GM19438 (cell line): ENCODE measurements around the gene AGPAT4.
"Not testable (repeated sequence)": the region's sequence is repeated elsewhere in the genome, so short reads cannot be mapped to it uniquely, and the experiment has no call there.

ENCODE experiments used
- ATAC-seq: cut with Tn5 transposase; IDR thresholded peaks from one replicate; pipeline ENCODE4 v1.9.1; 2021; ENCODE audit warnings: low read depth; ENCODE audit not compliant: unreplicated experiment

AGPAT4 gene, protein sequence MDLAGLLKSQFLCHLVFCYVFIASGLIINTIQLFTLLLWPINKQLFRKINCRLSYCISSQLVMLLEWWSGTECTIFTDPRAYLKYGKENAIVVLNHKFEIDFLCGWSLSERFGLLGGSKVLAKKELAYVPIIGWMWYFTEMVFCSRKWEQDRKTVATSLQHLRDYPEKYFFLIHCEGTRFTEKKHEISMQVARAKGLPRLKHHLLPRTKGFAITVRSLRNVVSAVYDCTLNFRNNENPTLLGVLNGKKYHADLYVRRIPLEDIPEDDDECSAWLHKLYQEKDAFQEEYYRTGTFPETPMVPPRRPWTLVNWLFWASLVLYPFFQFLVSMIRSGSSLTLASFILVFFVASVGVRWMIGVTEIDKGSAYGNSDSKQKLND

DNA sequence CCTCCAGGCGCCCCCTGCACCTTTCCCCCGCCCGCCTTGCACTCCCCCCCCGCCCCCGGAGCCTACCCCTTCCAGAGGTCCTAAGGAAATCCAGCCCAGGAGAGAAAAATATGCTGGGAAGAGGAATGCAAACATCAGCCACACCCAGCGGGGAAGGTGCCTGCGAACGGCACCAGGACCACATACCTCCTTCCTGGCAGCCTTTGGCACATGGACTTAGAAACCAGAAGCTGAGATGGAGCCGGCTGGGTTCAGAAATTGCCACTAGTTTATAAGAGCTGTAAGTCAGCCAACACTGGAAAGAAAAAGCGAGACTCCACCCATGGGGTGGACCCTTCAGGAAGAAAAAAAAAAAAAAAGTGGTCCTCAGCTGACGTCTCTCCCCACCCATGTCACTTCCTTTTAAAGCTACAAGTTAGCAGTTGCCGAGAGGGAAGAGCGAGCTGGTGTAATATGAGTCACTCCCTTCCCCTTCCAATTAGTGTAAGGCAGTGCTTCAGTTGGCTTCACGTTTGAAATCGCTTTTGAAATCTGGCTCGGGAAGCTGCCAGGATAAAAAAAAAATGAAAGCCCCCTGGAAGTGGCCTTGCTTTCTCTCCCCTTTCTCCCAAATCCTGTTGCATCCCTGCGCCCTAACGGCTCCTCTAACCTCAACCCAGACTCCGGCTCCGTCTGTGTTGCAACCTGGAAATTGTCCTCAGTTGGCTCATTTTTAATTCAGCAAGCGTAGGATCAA, at the start of gene AGPAT4:
Gene AGPAT4, minus strand, starts transcription at position 310 of the 736 bp plus-strand sequence. CDS start 41,848 bp downstream, outside the sequence.
- ATAC-seq = peak; percentile 98

DNA sequence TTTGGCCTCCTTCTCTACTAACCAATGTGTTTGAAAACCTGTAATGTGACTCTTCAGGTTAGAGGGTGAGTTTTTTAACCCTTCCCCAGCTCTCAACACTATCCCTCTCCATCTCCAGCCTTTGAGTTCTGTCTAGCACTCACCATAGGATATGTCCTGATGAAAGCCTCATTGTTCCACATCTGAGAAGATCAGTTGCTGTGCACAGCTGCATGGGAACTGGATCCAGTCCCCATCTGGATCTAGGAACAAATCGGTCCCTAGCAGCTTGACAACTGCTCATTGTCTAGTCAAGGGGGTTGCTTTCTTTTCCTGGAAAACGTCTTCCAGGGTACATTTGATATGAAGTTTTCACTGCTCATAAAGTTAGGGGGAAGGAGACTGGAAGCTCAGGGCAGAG, 45.4 kb upstream of the AGPAT4 start:
- no peak for ATAC-seq

DNA sequence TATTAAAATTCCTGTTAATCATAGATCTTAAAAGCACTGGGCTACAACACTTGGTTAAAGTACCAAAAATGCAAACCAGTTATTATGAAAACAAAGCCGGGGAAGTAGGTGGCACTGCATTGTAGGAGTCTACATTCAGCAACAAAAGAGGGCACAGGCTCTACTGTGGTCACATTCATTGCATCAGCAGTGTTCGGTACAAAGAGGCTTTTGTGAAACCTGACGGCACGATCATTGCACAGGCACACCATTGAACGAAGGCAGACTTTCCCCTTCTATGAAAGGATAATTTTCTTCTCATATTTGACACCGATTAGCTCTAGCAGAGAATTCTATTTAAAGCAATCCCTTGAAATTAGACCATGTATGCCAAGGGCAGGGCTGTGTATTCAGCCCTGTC, 44.6 kb upstream of the AGPAT4 start:
- no peak for ATAC-seq

DNA sequence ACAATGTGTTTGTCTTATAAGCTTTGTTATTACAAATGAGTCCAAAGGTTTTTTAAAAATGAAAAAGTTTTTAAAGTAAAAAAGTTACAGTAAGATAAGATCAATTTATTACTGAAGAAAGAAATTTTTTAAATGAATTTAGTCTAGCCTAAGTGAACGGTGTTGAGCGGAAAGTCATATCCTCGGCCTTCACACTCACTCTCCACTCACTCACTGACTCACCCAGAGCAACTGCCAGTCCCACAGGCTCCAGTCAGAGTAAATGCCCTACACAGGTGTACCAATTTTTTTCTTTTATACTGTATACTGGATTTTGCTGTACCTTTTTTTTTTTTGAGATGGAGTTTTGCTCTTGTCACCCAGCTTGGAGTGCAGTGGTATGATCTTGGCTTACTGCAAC, 42.7 kb upstream of the AGPAT4 start:
- ATAC-seq = no peak

DNA sequence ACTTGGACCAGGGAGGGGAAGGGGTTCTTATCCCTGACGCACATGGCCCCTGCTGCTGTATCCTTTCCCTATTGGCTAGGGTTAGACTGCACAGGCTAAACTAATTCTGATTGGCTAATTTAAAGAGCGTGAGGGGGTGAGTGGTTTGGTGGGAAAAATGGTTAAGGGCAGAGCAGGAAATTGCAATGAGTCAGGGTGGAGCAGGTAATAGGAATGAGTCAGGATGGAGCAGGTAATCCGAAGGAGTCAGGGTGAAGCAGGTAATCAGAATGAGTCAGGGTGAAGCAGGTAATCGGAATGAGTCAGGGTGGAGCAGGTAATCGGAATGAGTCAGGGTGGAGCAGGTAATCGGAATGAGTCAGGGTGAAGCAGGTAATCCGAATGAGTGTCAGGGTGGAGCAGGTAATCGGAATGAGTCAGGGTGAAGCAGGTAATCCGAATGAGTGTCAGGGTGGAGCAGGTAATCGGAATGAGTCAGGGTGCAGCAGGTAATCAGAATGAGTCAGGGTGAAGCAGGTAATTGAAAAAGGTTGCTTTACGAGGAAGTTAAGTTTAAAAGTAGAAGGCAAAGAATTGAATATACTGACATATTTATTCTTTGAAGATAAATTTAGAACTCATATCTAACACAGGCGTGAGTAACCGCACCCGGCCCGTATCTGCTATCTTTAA, 41.5 kb upstream of the AGPAT4 start:
- ATAC-seq = not testable (repeated sequence)

DNA sequence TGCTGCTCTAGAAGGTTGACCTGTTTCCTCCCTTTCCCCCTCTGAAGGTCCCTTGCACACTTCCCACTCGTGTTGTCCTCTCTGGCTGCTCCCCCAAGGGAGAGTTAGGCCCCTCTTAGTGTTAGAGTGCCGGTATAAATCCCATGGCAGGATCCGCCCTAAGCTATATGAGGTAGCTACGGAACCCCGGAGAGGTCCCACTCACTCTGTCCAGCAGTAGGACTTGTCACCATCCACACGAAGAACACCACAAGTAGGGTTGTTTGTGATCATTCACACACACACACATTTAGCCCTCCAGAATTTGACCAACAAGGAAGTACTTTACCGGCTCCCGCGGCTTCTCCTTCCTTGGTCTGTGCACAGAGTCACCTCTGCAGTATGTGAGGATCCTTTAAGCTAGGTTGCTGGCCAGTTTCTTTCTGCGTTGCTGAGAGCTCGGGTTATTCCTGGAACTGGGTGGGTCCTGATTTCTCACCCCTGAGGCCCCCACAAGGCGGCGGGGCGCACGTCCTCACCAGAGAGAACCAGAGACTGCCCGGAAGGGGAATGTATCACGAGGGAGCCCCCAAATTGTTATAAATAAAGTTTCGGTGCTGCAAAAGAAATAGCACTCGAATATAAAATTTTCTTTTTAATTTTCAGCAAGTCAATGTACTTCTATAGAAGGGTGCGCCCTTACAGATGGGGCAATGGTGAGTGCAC, 40.8 kb upstream of the AGPAT4 start:
- not testable (repeated sequence) for ATAC-seq

DNA sequence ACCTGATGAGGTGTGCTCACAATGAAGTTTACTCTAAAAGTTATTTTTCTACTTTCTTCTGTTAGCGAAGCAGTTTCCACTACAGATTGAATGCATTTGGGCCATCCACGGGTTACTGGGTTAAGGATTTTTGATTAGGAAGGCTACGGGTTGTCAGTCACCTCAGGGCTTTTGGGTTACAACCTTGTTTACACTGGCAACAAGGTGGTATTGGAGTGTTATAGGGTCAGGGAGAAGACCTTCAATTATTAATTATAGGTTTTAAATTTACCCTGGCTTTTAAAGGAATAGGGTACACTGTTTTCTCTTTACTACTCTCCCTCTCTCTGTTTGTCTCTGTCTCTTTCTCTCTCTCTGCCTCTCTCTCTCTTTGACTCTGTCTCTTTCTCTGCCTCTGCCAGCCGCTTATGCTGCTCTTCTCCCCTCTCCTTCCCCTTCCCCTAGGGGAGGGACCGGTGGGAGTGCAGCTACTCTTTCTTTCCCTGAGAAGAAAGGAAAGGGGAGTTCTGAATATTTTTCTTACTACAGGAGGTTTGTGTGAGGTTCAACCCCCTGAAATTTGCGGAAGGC, 40.2 kb upstream of the AGPAT4 start:
- no peak for ATAC-seq

DNA sequence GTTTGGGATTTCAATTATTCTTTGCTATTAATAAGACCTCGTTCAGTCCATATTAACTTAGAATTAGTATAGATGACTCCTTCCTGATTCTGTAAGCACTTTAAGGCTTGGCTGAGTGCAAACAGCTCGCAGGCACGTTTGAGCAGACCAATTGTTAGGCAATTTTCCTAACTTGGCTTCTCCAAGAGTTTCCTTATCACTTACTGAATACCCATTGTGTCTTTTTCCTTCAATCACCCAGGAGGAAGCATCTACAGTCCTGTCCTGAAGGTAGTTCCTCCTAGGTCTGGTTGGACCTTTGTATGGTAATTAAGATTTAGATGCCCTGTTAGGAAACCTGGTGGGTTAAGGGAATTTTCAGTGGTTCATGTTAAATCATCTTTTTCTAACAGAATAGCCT, 39.6 kb upstream of the AGPAT4 start:
- not testable (repeated sequence) for ATAC-seq

DNA sequence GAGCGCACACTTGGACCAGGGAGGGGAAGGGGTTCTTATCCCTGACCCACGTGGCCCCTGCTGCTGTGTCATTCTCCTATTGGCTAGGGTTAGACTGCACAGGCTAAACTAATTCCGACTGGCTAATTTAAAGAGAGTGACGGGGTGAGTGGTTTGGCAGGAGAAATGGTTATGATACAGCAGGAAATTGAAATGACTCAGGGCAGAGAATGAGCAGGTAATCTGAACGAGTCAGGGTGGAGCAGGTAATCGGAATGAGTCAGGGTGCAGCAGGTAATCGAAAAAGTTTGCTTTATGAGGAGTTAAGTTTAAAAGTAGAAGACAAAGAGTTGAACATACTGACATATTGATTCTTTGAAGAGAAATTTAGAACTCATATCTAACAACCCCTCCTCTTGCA, 35.9 kb upstream of the AGPAT4 start:
- ATAC-seq = not testable (repeated sequence)

DNA sequence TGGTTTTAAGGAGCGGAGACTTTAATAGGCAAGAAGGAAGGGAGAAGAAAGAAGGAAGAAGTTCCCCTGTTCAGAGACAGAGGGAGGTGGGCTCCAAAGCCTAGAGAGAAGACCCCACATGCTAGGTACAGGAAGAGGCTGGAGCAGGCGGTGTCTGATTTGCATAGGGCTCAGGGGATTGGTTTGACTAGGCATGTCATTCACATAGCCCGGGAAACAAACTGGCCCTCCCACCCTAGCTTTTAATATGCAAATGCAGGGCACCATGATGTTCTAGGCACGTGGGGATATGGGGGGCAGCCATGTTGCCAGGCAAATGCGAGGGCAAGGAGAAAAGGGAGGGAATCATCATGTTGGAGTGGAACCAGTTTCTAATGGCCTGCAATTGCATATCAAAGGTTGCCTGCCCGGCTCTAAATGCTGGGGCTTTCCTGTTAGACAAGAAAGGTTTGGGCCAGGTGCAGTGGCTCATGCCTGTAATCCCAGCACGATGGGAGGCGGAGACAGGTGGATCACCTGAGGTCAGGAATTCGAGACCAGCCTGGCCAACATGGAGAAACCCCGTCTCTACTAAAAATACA, 34.3 kb upstream of the AGPAT4 start:
- ATAC-seq = no peak

DNA sequence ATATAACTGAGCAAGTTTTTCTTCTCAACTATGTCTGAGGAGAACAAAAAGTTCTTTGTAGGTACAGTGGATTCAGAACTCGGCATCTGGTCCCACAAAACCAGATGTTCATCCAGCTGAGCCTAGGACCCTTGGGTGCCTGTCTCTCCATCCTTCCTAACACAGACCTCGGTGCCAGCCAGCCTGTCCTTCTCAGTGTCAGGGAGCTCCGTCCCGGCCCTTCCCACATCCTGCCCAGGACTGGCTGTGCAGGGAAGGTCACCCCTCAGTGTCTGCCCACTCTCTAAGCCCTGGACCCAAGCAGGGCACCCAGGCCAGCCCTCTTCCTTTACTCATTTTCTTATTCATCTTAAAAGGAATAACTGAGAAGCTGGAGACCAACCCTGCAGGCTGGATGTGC, 32.0 kb upstream of the AGPAT4 start:
- no peak for ATAC-seq

DNA sequence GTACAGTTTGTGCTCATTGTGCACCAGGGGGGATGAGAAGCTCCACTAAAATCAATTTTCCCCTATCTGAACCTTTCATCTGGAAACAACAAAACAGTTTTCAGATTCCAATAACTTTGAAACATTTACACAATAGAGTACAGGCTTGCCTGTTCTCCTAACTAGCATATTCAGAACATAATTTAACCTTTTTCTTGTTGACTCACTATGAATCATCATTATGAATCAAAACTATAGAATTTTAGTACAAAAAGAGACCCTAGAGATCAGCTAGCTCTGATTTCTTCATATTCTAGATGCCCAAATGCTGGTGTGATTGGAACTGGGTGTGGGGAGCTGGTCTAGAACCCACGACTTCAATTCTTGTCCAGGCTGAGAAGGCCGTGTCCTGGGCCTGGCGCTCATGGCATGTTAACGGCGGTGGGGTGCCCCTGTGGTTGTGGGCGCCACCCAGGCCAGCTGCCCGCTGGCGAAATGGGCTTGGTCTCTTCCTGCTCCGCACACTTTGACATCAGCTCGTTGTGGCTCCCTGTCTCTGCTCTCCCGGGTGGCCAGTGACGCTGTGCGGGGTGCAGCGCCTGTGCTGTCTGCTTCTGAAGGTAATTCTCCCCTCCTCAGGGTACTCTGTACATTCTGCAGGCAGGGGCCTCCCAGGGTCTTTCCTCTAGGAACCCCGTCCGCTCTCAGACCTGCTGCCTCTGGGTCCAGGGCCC, 29.9 kb upstream of the AGPAT4 start:
- no peak for ATAC-seq

DNA sequence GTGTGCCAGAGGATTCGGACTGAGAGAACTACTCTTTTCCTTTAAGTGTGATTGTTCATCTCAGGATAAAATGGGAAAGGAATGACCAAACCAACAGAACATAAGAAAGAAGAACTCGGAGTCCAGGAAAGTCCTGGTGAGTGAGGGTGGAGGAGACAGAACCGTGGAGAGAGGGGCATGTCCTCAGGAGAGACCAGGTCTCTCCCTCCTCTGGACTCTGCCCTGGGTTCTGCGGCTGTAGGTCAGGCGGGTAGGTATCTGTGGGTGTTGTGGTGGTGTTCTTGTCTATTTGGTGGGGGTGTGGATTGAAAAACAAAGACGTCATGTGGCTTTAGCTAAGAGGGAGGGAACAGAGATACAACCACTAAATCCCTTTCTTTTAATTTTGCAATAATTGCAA, 29.1 kb upstream of the AGPAT4 start:
- ATAC-seq = no peak

DNA sequence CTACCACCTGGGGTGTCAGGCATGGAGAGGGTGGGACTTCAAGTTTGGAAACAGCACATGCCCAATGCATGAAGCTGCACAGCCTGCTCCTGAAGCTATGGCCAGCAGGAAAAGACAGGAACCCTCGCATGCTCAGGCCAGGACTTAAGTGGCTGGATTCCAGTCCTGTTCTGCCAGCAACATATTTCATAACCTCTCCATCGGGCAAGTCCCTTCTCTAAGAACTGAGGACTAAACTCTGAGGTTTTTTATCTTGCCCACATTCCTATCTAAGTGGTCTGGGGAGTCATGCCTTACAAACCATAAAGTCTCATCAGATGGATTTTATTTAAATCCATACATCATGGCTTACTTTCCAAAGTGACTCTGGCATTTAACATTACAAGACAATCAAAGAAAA, 27.5 kb upstream of the AGPAT4 start:
- no peak for ATAC-seq

DNA sequence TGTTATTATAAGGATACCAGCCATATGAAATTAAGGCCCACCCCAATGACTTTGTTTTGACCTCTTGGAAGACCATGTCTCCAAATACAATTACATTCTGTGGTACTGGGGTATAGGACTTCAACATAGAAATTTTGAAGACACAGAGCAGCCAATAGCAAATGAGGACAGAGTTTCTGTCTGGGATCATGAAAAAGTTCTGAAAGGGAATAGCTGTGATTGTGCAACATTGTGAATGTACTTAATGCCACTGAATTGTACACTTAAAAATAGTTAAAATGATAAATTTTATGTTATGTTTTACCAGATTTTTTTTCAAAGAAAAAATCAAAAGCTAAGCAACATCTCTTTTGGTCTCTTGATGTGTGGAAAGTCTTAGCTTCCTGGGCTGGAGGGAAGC, 27.0 kb upstream of the AGPAT4 start:
- ATAC-seq = no peak

DNA sequence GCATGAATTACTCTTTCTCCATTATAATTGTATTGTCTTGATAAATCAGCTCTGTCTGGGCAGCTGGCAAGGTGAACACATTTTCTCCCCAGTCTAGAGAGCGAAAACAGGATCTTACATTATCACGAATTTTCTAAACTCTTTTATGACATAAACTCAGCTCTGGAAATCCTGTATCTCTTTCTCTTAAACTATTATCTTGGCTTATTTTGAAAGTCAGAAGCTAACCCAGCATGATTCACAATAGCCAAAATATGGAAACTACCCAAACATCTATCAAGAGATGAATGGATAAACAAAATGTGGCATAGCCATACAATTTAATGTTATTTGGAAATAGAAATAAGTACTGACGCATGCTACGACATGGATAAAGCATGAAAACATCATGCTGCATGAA, 25.9 kb upstream of the AGPAT4 start:
- no peak for ATAC-seq

DNA sequence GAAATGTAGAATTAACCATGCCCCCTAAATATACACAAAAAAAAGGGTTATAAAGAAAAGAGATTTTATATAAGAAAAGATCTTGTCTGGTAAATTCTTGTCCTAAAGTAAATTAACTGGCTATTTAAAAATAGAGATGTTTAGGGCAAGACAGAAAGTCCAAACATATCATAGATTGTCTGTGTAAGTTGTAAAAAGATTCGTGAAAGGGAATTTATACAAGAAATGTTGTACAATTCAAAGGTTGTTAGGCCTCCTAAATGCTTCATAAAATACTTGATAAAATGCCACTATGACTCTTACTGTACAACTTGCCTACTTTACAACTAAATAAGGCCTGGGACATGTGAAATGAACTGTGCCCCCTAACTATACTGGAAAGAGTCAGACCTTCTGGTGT, 21.9 kb upstream of the AGPAT4 start:
- no peak for ATAC-seq

DNA sequence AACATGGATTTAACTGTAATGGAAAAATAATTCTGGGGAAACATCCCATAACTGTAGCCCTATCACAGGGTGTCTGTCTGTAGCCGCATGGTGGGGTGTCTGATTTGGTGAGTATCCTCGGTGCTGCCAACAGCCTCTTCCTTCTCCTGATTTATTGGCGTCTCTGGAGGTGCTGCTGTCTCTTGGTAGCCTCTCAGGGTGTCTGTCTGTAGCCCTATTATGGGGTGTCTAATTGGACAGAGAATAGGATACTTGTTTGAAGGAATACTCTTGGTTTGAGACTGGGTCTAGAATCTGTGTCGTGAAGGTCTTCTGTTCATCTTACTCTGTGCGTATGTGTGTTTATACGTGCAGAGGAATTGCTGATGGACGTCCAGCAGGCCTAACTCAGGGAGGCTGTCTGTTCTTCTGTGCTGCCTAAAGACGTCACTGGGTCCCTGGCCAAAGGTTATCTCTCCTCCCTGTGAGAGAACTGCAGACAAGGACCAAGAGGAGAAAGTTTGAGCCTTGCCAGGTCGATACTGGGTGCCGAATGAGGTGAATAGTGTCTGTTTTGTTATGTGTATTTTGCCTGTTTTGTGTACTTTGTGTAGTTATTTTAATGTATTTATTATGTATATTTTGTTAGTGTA, 18.9 kb upstream of the AGPAT4 start:
- no peak for ATAC-seq

DNA sequence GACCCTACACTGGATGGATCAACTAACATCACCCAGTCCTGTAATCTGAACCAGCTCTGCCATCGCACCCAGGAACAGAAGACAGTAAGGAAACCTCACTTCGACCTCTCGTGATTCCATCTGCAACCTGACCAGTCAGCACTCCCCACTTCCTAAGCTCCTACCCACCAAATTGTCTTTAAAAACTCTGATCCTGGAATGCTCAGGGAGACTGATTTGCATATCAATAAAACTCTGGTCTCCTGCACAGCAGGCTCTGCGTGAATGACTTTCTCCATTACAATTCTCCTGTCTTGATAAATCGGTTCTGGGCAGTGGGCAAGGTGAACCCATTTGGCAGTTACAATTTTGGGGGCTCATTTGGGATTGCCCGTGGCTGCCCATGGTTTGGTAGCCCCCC, 18.3 kb upstream of the AGPAT4 start:
- ATAC-seq = no peak
